Colonic mucosa (tissue), 4 donors: Measurements from ENCODE around the gene ATAD1. TPM values are rescaled to one million over a fixed set of nuclear protein-coding genes. Genes with fewer than 3 reads are reported as not detected.
"Not testable (repeated sequence)": the region's sequence is repeated elsewhere in the genome, so short reads cannot be mapped to it uniquely, and the experiment has no call there.

Experiments used
- DNase-seq: peaks from one replicate; pipeline ENCODE4 v3.0.0-alpha.2; 2020
- H3K27ac ChIP-seq: fragments of 200-600 bp; one replicate; pipeline ENCODE4 v1.8.0; 2021
- H3K27me3 ChIP-seq: fragments of 200-600 bp; one replicate; pipeline ENCODE4 v1.8.0; 2021
- H3K36me3 ChIP-seq: fragments of 200-600 bp; one replicate; pipeline ENCODE4 v1.8.0; 2021
- H3K4me1 ChIP-seq: fragments of 200-600 bp; one replicate; pipeline ENCODE4 v1.8.0; 2021; ENCODE audit warnings: mild to moderate bottlenecking
- H3K4me3 ChIP-seq: fragments of 200-600 bp; one replicate; pipeline ENCODE4 v1.8.0; 2021
- H3K9ac ChIP-seq, 2 donors: one replicate each; pipeline ENCODE4 v1.7.0; 2013; ENCODE audit warnings: control low read depth in 2 of 2, low read depth in 2 of 2, low read length in 2 of 2
- H3K9me3 ChIP-seq: fragments of 200-600 bp; one replicate; pipeline ENCODE4 v1.8.0; 2021
- CTCF ChIP-seq: fragments of 200-600 bp; IDR thresholded peaks from one replicate; pipeline ENCODE4 v1.8.0; 2022; ENCODE audit warnings: antibody characterized with exemption, mild to moderate bottlenecking
- intact Hi-C: fragments of 100-400 bp; cut with DNase I; formaldehyde crosslinking; loops from one replicate; pipeline ENCODE4 v1.14.1; 2022
- total RNA-seq, 2 donors: library from RNA; stranded (reverse); fragmentation: NEBNext Ultra II Directional in 1 of 2; extraction: Animal tissue kit (Norgen Biotek cat#: 25700) in 1 of 2; gene quantifications; one replicate each; pipeline ENCODE4 v1.2.1, GENCODE V29; 2021
- donor health status: healthy.
- donor health status: DM: no; HTN: no; CAD: no.
- donor health status: DM: no; HTN: no; CAD: no.

ATAD1 gene
- total RNA-seq, 2 donors from 2014 or later, result 38.1 to 59.9 TPM

GRCh38 chr10:87750001-87750671 is 67.9 kb downstream of the ATAD1 start:
- DNase-seq, result no peak
- H3K27ac ChIP-seq, result no peak overlapping the region
- no peaks in the 10 kb centered on the region for H3K27me3 ChIP-seq
- intact Hi-C loops, result no loop called here
- no peak for TF ChIP-seq CTCF
- H3K4me1 ChIP-seq, result no peaks in the 10 kb centered on the region
- H3K9me3 ChIP-seq, result no peaks in the 10 kb centered on the region
- no peak overlapping the region for H3K9ac ChIP-seq
- H3K4me3 ChIP-seq, result no peak overlapping the region
- H3K36me3 ChIP-seq, result no peaks in the 10 kb centered on the region

DNA sequence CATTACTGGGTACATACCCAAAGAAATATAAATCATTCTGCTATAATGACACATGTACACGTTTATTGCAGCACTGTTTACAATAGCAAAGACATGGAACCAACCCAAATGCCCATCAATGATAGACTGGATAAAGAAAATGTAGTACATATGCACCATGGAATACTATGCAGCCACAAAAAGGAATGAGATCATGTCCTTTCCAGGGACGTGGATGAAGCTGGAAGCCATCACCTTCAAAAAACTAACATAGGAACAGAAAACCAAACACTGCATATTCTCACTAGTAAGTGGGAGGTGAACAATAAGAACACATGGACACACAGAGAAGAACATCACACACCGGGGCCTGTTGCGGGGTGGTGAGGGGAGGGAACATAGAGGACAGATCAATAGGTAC is 69.8 kb downstream of the ATAD1 start:
- H3K9ac ChIP-seq, H3K27me3 ChIP-seq, H3K9me3 ChIP-seq, H3K4me1 ChIP-seq, H3K27ac ChIP-seq, H3K4me3 ChIP-seq, intact Hi-C loops, H3K36me3 ChIP-seq, DNase-seq: not testable (repeated sequence)

GRCh38 chr10:87746911-87747310 is 71.1 kb downstream of the ATAD1 start:
- H3K9ac ChIP-seq, result no peak overlapping the region
- H3K27me3 ChIP-seq, result no peaks in the 10 kb centered on the region
- no peaks in the 10 kb centered on the region for H3K4me1 ChIP-seq
- no peak for DNase-seq
- no peak overlapping the region for H3K4me3 ChIP-seq
- intact Hi-C loops, result no loop called here
- H3K27ac ChIP-seq, result no peak overlapping the region
- no peaks in the 10 kb centered on the region for H3K9me3 ChIP-seq
- no peak for TF ChIP-seq CTCF
- no peaks in the 10 kb centered on the region for H3K36me3 ChIP-seq

DNA sequence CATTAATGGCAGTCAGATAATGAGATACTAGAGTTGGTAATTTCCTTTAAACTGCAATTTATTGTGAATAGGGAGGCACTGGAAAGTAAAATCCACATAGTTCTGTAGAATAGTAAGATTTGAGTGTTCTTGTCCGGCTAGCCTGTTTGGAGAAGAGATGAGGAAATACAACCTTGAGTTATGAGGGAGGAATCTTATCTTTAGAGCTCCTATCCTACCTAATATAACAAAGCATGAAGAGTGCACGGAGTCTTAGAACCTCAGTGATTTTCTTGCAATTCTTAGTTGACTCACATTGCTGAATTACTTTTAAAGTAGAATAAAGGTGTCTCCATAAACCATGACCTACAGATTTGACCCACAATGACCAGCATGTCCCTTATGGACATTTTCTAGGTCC is 73.4 kb downstream of the ATAD1 start:
- Histone ChIP-seq H3K9ac (no peak overlapping the region), H3K27ac (no peak overlapping the region), H3K9me3 (no peaks in the 10 kb centered on the region), H3K4me1 (no peaks in the 10 kb centered on the region), H3K36me3 (no peaks in the 10 kb centered on the region), H3K27me3 (no peaks in the 10 kb centered on the region), H3K4me3 (no peak overlapping the region)
- DNase-seq, result no peak
- intact Hi-C loops, result no loop called here
- TF ChIP-seq CTCF, result no peak

GRCh38 chr10:87742992-87743610 is 74.9 kb downstream of the ATAD1 start:
- H3K9me3 ChIP-seq, DNase-seq, H3K27ac ChIP-seq, H3K4me1 ChIP-seq, intact Hi-C loops, H3K4me3 ChIP-seq, H3K9ac ChIP-seq, H3K36me3 ChIP-seq, H3K27me3 ChIP-seq: not testable (repeated sequence)

DNA sequence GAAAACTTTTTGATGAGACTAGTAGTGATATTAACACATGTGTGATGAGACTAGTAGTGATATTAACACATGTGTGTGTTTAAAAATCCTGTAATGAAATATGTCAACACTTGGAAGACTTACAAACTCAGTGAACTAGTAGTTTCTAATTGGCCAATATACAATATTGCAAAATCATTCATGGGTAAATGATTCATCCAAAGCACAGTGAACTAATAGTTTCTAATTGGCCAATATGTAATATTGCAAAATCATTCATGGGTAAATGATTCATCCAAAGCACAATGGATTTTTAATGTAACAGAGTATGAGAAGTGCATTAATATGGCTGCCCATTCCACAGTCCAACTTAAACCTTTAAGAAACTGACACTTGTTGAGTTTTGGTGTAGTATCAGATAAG is 77.8 kb downstream of the ATAD1 start:
- Histone ChIP-seq H3K27me3 (peaks cover 4% of the 10 kb centered on the region), H3K4me1 (no peaks in the 10 kb centered on the region), H3K4me3 (no peak overlapping the region), H3K36me3 (no peaks in the 10 kb centered on the region), H3K9me3 (no peaks in the 10 kb centered on the region), H3K27ac (no peak overlapping the region), H3K9ac (no peak overlapping the region)
- no peak for DNase-seq
- intact Hi-C loops, result no loop called here
- no peak for TF ChIP-seq CTCF
